KG1 (cell line): ENCODE measurements around the gene NAPA.

Source experiments
- DNase-seq: peaks from one replicate; lab custom pipeline; 2025; lab: John Stamatoyannopoulos, UW

NAPA gene

GRCh38 chr19:47521473-47522180, 6.8 kb upstream of the NAPA start:
- DNase-seq = no peak

- DNase-seq = no peak
These were observed 6.0 kb upstream of the NAPA start for GRCh38 chr19:47520839-47521238.

- DNase-seq = no peak
These were observed 5.5 kb upstream of the NAPA start for GRCh38 chr19:47520343-47520806.

- no peak for DNase-seq
These were observed 4.0 kb upstream of the NAPA start for GRCh38 chr19:47518854-47519253.

GRCh38 chr19:47518139-47518538, 3.3 kb upstream of the NAPA start:
- DNase-seq = peak; percentile 26

GRCh38 chr19:47514151-47514868, 553 bp downstream of the NAPA start:
- DNase-seq = no peak

GRCh38 chr19:47512948-47513319, 1.9 kb downstream of the NAPA start:
- DNase-seq = no peak

- DNase-seq = no peak
These were observed 2.5 kb downstream of the NAPA start for GRCh38 chr19:47512183-47512947.

GRCh38 chr19:47511681-47512080, 3.2 kb downstream of the NAPA start:
- DNase-seq = no peak

GRCh38 chr19:47511128-47511517, 3.7 kb downstream of the NAPA start:
- no peak for DNase-seq

- DNase-seq = no peak
These were observed 4.2 kb downstream of the NAPA start for GRCh38 chr19:47510516-47511127.

GRCh38 chr19:47509973-47510372, 4.9 kb downstream of the NAPA start:
- no peak for DNase-seq

- no peak for DNase-seq
These were observed 5.6 kb downstream of the NAPA start for GRCh38 chr19:47509170-47509847.

GRCh38 chr19:47508721-47509120, 6.1 kb downstream of the NAPA start:
- DNase-seq = no peak

GRCh38 chr19:47507924-47508553, 6.8 kb downstream of the NAPA start:
- DNase-seq = no peak

- DNase-seq = no peak
These were observed 7.9 kb downstream of the NAPA start for GRCh38 chr19:47507012-47507411.

- DNase-seq = no peak
These were observed 8.4 kb downstream of the NAPA start for GRCh38 chr19:47506459-47506858.

- DNase-seq = no peak
These were observed 9.4 kb downstream of the NAPA start for GRCh38 chr19:47505506-47505905.

- DNase-seq = no peak
These were observed 11.1 kb downstream of the NAPA start for GRCh38 chr19:47503826-47504150.

GRCh38 chr19:47503130-47503825, 11.6 kb downstream of the NAPA start:
- DNase-seq = no peak
